ENCODE data around the gene RCCD1. TPM values are rescaled to one million over a fixed set of nuclear protein-coding genes. Genes with fewer than 3 reads are reported as not detected.

RCCD1 gene
- total RNA-seq, 1 donor from 2014 or later = 11.5 TPM

- H3K36me3 Mint-ChIP-seq (ENCODE audit: unreplicated experiment) = no peaks in the 10 kb centered on the region
- peaks cover 1% of the 10 kb centered on the region for H3K9me3 Mint-ChIP-seq (ENCODE audit: unreplicated experiment)
- no peak for DNase-seq
- H3K4me3 Mint-ChIP-seq (ENCODE audit: unreplicated experiment) = no peak overlapping the region
- no peak for TF ChIP-seq CTCF (IDR thresholded peaks at IDR 0.05; ENCODE audit: partially characterized antibody, unreplicated experiment)
- H3K4me1 Mint-ChIP-seq (ENCODE audit: low read depth, unreplicated experiment) = no peaks in the 10 kb centered on the region
- no peak overlapping the region for H3K27ac Mint-ChIP-seq (ENCODE audit: unreplicated experiment)
- H3K27me3 Mint-ChIP-seq (ENCODE audit: unreplicated experiment) = peaks cover 1% of the 10 kb centered on the region
These were observed 24.9 kb downstream of the RCCD1 start for GRCh38 chr15:90979582-90979981.

GRCh38 chr15:90981681-90982080, 27.0 kb downstream of the RCCD1 start:
- no peak for TF ChIP-seq CTCF (IDR thresholded peaks at IDR 0.05; ENCODE audit: partially characterized antibody, unreplicated experiment)
- Mint-ChIP-seq H3K4me3 (ENCODE audit: unreplicated experiment) (no peak overlapping the region), H3K9me3 (ENCODE audit: unreplicated experiment) (peaks cover 1% of the 10 kb centered on the region), H3K36me3 (ENCODE audit: unreplicated experiment) (no peaks in the 10 kb centered on the region), H3K4me1 (ENCODE audit: low read depth, unreplicated experiment) (no peaks in the 10 kb centered on the region), H3K27me3 (ENCODE audit: unreplicated experiment) (peaks cover 2% of the 10 kb centered on the region), H3K27ac (ENCODE audit: unreplicated experiment) (no peak overlapping the region)
- DNase-seq = no peak

DNA sequence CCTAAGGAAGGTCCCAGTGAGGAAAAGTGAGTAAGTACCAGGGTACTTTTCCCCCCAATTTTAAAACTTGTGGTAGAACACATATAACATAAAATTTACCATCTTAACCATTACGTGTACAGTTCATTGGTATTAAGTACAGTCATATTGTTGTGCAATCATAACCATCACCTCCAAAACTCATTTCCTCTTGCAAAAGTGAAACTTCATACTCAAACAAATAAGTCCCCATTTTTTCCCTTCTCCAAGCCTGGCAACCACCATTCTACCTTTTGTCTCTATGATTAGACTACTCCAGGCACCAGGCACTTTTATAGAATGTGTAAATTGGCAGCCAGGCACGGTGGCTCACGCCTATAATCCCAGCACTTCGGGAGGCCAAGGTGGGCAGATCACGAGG, 27.5 kb downstream of the RCCD1 start:
- Mint-ChIP-seq H3K27me3 (ENCODE audit: unreplicated experiment) (peaks cover 2% of the 10 kb centered on the region), H3K4me3 (ENCODE audit: unreplicated experiment) (no peak overlapping the region), H3K9me3 (ENCODE audit: unreplicated experiment) (peaks cover 1% of the 10 kb centered on the region), H3K36me3 (ENCODE audit: unreplicated experiment) (no peaks in the 10 kb centered on the region), H3K27ac (ENCODE audit: unreplicated experiment) (no peak overlapping the region), H3K4me1 (ENCODE audit: low read depth, unreplicated experiment) (no peaks in the 10 kb centered on the region)
- DNase-seq = no peak
- no peak for TF ChIP-seq CTCF (IDR thresholded peaks at IDR 0.05; ENCODE audit: partially characterized antibody, unreplicated experiment)

GRCh38 chr15:90986790-90987507, 32.3 kb downstream of the RCCD1 start:
- Mint-ChIP-seq H3K27me3 (ENCODE audit: unreplicated experiment) (peaks cover 2% of the 10 kb centered on the region), H3K4me1 (ENCODE audit: low read depth, unreplicated experiment) (no peaks in the 10 kb centered on the region), H3K36me3 (ENCODE audit: unreplicated experiment) (no peaks in the 10 kb centered on the region), H3K4me3 (ENCODE audit: unreplicated experiment) (no peak overlapping the region), H3K9me3 (ENCODE audit: unreplicated experiment) (peaks cover 1% of the 10 kb centered on the region), H3K27ac (ENCODE audit: unreplicated experiment) (no peak overlapping the region)
- no peak for TF ChIP-seq CTCF (IDR thresholded peaks at IDR 0.05; ENCODE audit: partially characterized antibody, unreplicated experiment)
- DNase-seq = no peak

GRCh38 chr15:90987561-90988141, 33.0 kb downstream of the RCCD1 start:
- Mint-ChIP-seq H3K4me3 (ENCODE audit: unreplicated experiment) (no peak overlapping the region), H3K27me3 (ENCODE audit: unreplicated experiment) (peaks cover 2% of the 10 kb centered on the region), H3K27ac (ENCODE audit: unreplicated experiment) (no peak overlapping the region), H3K9me3 (ENCODE audit: unreplicated experiment) (peaks cover 3% of the 10 kb centered on the region), H3K36me3 (ENCODE audit: unreplicated experiment) (no peaks in the 10 kb centered on the region), H3K4me1 (ENCODE audit: low read depth, unreplicated experiment) (no peaks in the 10 kb centered on the region)
- TF ChIP-seq CTCF (IDR thresholded peaks at IDR 0.05; ENCODE audit: partially characterized antibody, unreplicated experiment) = no peak
- DNase-seq = no peak
